Measurements from ENCODE around the gene ITGA6. TPM values are rescaled to one million over a fixed set of nuclear protein-coding genes. Genes with fewer than 3 reads are reported as not detected.

Gene ITGA6
- total RNA-seq: 20.9 and 39.1 TPM in 2 replicates

GRCh38 chr2:172427256-172427989 lies at the start of gene ITGA6:
ITGA6 (plus strand) TSS chr2:172427586.

Other genes with a start within 250 kb of the ITGA6 start
- gene PDK1, start 128.5 kb downstream of the ITGA6 start, total RNA-seq: 8.3 and 8.6 TPM in 2 replicates